ENCODE measurements around the gene MYL11.

Gene MYL11

DNA sequence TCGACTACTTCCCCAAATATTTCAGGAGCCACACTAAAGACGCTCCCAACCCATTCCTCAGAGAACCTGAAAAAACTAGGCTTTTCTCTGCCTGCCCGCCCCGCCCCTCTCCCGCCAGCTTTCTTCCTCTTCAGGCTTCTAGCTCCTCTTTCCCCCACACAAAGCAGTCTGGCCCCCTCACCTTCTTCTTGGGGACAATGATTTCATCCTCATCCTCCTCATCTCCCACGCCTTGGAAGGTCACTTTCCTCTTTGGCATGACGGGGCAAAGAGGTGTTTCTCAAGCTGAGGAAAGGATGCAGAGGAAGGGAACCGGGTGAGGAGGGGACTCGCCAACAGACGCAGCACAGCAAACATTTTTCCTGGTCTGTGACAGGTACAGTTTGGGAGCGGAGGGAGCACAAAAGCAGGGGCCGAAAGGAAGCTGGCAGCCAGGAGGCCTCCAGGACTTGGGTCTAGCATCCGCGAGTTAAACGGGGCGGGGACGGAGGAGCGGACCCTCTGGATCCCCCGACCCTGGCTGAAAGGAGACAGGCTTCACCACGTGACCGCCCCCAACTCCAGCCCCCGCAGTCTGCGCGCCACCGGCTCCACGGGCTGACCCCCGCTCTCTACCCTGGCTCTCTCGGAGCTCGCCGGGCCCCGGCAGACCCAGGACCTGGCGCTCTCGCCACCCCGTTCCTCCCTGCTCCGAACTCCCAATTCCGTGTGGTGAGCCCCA is 20.0 kb upstream of the MYL11 start:
- DNase-seq: no peak

DNA sequence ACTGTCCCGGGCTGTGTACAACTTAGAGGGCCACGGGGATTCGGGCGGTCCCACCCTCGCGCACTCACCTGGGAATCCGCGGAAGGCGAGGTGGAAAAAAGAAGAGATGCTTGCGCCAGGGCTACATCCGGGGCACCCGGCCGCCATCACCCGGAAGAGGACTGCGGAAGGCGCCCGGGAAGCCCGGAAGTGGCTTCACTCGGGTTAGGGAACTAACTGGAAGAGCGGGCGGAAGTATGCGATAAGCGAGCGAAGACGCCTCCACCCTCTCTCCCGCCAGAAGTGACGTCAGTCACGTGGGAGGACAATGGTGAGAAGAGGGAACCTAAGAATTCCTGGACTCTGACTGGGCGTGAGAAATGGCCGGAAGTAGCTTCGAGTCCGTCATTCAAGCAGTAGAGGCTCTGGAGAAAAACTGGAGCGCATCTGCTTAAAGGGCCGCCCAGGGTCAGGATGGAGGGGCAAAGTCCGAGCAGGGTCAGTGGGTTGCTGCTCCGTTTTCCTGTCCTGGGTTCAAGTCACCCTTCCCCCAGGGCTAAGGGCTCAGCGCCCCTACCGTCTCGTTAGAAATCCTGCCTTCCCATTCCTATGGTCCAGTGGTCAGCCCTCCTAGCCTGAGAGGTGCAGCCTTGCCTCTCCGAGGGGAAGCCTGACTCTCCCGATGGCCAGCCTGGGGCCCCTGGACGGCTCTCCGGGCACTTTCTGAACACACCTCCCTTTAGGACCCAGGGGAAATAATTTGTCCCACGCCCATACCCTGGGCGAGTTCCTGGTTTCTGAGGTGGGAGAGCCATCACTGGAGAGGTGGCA is 19.3 kb upstream of the MYL11 start, which contains the start of gene CD2BP2:
TSS of gene CD2BP2 (minus strand) at position 165 of the 810 bp plus-strand sequence. CDS start 627 bp downstream, outside the sequence.
- peak; percentile 84 for DNase-seq

DNA sequence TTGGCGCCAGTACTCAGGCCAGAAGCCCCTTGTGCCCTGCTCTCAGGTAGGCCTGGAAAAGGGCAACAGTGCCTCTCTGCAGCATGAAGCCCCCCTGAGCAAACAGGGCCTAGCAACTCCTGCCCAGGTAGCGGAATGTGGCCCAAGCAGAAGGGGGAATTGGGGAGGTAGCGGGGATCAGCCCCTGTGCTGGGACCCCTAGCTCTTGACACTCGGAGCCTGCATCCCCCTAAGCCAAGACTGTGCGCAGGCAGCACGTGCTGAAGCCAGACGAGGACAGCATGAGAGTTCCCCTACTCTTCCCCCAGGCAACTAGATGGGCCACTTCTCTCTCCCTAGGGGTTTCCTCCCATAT is 18.7 kb upstream of the MYL11 start:
- no peak for DNase-seq

DNA sequence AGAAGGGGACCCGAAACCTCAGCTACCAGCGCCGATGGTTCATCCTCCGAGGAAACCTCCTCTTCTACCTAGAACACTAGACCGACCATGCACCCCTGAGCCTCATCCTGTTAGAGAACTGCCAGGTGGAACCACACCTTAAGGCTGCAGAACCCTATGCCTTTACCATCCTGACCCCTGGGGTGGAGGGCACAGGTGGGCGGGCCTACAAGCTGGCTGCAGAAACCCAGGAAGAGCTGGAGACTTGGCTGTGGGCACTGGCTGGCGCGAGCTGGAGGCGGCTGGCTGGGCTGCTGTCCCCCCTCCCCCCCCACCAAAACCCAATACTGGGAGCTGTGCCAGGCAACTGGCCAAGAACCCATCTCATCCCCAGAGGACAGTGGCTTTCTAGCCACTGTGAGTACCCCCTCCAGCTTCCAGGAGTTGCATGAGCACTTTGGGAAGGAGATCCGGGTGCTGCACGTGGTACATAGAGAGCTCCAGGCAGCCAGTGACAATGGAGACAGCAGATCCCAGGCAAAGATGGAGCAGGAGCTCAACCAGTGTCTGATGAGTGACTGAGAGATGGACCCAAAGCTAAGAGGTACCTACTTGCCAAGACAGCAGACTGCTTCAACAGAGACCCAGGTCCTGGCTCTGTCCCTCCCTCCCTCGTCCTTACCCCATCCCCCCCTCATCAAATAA is 18.1 kb upstream of the MYL11 start:
- no peak for DNase-seq

DNA sequence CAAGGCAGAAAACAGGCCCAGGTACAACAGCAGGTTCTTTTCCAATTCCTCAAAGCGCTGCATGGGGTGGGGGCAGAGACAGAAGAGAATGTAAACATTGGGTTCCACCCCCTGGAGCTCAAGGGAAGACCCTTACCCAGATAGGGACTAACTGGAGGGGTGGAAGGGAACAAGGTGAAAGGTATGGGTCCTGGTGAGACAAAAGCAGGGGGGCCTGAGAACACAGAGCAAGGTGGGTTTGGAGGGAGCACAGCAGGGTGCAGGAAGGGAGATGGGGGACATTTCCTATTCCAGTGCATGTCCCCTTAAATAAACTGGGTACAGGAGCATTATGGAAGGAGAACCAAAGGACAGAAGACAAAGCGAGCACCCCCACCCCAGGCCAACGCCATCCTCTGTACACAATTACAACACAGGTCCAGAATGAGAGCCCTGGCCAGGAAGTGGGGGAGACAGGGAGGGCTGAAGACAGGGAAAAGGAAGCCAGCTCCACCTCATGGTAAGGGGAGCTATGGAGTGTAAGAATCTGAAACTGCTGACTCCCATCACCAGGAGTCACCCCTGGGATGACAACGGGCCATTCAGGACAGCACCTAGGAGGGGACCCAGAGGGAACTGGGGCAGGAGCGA is 17.4 kb upstream of the MYL11 start:
- no peak for DNase-seq

DNA sequence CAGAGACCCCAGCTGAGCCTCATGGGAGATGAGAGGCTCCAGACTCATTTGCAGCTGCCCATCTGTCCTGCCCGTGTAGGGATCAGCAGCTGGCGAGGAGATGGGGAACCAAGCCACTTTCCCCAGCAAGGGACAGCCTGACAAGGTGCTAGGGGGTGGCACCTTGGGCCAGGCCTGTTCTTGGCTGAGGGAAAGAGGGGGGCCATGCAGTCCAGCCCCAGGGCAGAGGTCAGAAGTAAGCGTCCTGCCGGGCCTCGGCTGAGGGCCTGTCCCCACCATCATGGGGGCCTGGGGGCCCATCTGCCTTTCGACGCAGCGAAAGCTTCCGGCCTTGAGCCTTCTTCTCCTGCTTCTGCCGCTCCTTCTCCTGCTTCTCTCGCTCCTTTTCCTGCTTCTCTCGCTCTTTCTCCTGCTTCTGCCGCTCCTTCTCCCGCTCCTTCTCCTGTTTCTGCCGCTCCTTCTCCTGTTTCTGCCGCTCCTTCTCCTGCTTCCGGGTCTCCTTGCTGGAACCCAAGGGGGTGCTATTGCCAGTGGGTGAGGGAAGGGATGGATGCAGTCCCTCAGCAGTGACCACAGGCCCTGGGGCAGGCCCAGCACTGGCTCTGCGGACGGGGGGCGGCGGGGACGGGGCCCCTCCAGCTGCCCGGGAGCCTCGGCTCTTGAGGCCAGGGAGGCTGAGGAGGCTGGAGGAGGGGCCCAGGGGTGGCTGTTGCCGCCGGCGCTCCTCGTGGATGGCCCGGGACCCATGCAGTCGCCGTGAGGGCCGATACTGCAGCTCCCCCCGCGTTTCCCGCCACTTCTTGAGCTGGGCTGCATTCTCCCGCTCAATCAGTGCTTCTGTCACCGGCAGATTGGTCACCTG is 16.7 kb upstream of the MYL11 start:
- no peak for DNase-seq

DNA sequence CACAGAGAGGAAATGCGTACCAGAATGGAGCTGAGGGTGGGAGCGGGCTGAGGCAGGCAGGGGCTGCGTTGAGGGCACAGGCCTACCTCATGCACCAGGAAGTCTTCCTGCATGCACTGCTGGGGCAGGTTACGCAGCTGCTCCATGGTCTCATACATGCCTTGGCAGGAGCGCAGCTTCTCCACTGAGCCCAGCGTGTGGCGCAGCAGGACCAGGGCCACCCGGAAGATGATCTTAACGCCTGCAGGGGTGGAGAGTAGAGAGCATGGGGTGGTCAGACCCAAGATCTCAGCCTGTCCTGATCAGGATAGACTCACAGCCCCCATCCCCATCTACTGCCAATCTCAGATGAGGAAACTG is 16.0 kb upstream of the MYL11 start:
- no peak for DNase-seq

DNA sequence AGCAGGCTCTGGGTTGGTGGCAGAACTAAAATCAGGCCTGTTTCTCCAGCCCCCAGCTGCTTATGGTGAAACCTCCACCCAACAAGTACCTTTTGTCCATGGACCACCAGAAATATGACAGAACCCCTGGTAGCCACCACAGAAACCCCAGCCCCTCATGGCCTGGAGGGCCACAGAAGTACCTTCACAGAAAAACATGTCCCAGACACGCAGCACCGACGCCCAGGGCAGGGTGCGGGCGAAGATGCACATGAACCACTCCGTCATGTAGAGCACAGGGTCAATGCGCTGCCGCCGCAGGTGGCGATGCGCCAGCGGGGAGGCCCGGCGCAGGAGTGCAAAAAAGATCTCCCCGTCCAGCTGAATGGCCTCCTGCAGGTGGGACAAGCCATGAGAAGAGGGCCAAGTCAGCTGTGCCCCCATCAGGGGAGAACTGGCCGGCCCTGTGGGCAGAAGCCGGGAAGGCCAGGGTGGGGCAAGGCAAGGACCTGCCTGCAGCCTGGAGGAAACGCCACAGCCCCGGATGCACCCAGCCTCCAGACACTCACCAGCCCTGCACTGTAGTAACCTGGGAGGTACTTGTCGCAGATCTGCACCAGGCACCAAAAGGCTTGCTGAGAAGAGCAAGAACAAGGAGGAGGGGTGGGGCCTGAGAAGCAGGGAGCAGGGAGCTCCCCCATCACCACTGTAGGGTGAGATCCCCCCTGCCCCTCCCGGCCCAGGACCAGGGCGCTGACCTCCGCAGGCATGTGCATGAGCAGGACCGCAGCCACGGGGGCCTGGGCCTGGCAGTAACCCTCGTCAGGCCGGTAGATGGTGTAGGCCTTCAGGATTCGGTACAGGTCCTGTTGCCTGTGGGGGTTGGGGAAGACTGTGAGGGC is 15.4 kb upstream of the MYL11 start:
- no peak for DNase-seq

DNA sequence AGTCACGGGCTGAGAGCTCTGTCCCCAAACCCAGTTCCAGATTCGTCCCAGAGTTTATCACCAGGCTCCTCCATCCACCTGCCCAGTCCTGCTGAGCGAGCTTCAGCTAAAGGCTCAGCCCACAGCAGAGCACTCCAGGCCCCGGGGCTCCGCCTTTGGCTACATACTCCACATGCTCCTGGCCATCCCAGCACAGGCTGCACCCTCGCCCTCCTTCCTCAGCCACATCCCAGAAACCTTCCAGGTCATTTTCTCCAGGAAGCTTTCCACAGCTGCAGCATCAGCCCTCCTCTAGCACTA is 14.8 kb upstream of the MYL11 start:
- DNase-seq: no peak

DNA sequence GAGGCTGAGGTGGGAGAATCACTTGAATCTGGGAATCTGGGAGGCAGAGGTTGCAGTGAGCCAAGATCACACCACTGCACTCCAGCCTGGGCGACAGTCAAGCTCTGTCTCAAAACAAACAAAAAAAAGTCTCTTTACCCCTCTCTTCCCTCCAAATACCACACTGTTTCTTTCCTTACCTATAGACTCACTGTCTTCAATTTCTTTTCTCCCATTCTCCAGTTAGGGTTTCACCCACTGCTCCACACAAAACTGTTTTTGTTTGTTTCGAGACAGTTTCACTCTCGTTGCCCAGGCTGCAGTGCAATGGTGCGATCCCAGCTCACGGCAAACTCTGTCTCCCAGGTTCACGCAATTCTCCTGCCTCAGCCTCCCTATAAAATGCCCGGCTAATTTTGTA is 13.4 kb upstream of the MYL11 start:
- no peak for DNase-seq

DNA sequence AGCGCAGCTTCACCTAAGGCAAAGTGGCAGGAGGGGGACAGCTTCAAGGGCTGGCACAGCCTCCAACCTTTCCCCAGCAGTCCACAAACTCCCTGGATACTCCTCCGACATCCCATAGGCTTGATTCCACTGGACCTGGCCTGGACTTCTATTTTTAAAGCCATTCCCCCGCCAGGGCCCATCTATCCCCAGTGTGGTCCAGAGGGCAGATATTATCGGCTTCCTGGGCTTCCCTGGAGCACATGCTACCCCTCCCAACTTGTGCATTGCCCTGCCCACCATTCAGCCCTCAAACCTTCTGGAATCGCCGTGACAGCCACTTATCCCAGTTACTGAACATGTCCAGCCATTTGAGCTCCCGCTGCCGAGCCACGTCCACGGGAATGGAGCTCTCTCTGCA is 9.4 kb upstream of the MYL11 start:
- DNase-seq: no peak

DNA sequence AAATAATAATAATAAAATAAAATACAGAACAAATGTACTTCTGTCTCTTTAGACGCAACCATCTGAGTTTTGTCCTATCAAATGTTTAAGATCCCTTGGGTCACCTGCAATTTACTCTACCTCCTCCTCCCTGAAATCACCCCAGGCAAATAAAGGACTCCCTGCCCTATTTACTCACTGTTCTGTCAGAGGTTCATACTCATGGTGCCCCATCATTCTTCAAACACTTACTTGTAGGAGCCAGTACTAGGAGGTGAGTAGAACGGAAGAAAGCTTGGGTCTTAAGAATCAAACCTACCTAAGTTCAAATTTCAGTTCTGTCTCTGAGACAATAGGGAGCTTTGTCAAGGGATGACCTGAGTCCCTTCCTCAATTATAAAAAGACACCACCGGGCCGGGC is 8.1 kb upstream of the MYL11 start:
- no peak for DNase-seq

DNA sequence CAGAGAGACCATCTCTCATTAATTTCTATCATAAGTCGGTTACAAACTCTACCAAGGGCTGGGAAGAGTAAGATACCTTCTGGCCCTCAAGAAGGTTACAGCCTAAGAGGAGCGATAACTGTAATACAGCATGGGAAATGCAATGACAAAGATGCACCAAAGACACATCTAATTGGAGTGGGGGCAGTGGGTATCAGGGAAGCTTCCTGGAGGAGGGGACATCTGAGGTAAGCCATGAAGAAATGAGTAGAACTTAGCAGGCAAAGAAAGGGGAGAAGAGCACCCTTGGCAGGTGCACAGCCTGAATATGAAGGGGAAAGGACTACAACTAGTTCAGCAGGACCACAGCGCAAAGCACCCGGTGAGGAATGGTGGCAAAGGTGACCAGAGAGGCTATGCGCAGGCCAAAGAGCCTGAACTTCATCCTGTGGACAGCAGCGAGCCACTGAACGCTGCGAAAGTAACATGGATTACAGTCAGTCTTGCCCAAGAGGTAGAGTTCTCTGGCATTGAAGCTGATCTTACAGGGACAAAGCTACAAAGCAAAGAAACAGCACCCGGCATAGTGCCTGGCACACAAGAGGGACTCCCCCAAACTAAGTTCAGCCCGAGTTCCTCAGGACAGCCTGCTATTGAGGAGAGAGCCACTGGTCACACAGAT is 7.1 kb upstream of the MYL11 start:
- no peak for DNase-seq

DNA sequence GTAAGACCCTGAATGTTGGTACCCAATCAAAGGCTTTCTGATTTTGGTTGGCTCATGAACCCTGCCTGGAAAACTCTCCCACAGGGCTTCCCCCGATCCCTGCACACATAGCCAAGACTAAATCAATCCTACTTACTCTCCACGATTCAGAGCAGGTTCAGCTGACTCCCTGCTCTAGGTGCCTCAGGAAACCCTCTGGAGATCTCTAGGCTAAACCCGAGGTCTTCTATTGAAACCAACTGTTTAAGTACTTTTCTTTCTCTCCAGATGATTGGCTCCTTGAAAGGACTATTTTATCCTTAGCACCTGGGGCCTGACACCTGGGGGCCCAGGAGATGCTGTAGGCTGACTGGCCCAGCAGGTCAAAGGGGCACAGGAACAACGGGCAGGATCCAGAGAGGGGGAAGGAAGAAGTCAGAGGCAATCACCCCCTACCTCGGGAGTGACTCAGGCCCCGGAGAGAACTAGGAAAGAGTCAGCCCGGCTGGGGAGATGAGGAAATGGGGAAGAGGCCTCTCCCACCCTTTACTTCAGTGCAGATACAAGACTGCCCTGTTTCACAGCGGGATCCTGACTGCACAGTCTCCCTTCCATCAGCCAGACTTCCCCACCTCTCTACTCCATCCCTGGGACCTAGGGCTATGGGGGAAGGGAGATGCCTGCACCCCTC is 6.3 kb upstream of the MYL11 start:
- no peak for DNase-seq

DNA sequence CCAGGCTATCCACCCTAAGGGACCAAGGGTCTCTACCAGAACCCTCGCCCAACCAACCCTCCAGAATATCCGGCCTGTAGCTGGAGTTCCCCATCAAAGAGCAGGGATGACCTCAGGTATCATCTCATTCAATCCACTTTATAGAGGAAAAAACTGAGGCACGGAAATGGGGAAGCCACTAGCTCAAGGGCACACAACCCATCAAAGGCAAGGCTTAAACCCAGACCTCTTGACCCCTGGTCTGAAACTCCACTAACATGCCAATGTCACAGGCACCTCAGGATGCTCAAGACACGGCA is 5.9 kb upstream of the MYL11 start:
- no peak for DNase-seq

DNA sequence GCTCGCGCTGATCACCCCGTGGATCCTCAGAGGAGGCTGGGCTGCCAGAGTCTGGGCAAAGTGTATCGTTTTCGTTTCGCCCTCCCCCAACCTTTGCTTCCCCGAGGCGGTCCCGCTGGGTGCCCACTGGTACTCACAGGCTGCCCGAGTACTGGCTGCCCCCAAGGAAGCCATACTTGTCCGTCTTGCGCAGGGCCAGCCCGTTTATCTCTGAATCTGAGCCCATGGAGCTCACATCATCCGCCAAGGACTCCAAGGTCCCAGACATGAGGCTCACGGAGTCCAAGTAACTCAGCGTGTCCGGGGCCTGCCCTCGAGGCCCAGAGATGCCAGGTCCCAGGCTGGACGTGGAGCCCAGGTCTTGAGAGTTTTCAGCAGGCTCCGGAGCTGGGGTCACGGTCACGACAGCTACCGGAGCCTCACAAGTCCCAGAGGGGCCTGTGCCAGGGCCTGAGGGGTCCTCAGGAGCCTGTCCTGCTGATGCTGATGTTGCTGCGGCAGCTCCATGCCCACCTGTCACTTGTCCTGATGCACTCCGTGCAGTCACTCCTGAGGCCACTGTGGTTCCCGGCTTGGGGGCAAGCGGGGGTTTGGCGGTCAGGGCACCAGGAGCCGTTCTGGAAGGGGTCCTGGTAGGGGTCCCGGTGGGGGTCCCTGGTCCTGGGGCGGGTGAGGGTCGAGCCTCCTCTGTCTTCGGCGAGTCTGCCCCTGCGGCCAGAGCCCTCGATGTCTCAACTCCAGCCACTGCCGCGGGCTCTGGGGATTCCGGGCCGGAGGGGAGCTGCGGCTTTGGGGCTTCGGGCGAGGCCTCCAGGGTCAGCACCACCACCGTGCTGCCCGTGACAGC is 5.3 kb upstream of the MYL11 start:
- no peak for DNase-seq

DNA sequence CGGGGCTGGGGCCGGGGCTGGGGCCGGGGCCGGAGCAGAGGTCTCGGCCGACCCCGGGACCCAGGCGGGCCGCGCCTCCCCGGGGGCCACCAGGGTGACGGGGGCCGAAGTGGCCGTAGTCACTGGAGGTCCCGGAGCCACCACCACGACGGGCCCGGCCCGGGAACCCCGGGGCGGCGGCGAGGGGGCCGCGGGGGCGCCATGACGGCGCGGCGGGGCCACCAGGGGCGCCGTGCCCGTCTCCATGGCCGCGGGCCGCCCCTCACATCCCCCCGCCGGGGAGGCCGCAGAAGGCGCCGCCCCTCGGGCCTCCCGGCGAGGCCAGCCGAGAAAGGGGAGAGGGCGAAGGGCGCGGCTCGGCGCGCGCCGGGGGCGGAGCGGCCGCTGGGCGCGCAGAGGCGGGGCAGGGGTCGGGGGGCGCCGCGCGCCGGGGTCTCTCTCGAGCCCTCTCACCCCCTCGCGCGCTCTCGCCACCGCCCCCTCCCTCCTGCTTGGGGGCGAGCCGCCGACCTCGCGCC is 4.6 kb upstream of the MYL11 start:
- DNase-seq: no peak

DNA sequence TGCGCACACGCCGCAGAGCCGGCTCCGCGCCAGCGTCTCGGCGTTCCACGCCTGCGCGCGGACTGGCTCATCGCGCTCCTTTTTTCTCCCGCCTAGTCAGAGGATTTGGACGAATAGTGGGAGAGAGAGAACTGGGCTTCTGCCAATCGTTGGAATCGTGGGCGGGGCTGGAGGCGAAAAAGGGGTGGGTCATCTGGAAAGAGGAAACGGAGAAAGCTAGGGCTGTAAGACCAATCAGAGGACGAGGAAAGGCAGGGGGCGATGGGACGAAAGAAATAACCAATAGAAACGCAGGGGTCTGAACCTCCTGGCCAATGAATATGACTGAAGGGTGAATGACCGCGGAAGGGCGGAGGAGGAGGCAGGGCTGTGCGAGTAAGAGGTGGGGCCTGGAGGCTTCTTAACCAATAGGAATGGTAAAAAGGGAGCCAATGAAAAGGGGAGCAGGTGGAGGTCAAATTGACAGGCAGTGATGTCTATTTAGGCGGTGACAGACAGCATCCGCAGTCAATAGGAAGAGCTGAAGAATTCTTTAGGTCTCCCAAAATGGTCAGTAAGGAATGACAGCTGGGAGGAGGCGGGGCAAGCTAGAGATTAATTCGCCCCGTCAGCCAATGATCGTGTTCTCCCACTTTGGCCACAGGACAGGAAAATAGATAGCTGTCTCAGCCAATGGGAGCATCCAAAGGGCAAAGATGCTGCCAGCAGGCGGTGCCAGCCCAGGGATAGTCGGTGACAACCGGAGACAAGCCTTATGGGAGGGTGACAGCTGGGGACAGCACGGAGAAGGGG is 4.0 kb upstream of the MYL11 start, which contains the start of gene TBC1D10B:
TSS of gene TBC1D10B (minus strand) at position 39 of the 792 bp plus-strand sequence. CDS start 311 bp downstream, outside the sequence.
- peak; percentile 91 for DNase-seq

All from NCI-H1048 (cell line).